Measurements from ENCODE around the gene FYN. TPM values are rescaled to one million over a fixed set of nuclear protein-coding genes. Genes with fewer than 3 reads are reported as not detected.
A peak's percentile ranks its signal among the peaks of the same experiment; 100 is the strongest.

The FYN gene
- total and polyA plus RNA-seq, 10 of the 15 experiments (the other 5 are each of a cell fraction or from before 2014, with no cell fraction given): 51.4 to 247 (median 138) TPM

DNA sequence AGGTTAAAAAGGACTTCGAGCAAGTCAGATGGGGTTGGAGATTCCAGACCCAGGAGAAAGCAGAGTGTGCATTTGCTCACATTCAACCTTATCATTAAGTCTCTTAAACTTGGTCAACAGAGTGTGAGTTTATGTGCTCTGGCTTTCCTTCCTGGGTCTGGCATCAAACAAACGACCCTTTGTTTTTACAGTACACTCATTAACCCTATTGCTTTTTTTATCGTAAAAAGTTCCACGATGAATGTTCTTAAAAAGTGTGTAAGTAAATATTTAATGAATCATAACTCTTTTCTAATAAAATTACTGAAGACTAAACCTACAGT is 2.5 kb downstream of the FYN start (continued):
- TF ChIP-seq NFXL1 (IDR thresholded peaks at IDR 0.05; ENCODE audit: borderline replicate concordance) (no peak), LARP7 (IDR thresholded peaks at IDR 0.05) (no peak)

DNA sequence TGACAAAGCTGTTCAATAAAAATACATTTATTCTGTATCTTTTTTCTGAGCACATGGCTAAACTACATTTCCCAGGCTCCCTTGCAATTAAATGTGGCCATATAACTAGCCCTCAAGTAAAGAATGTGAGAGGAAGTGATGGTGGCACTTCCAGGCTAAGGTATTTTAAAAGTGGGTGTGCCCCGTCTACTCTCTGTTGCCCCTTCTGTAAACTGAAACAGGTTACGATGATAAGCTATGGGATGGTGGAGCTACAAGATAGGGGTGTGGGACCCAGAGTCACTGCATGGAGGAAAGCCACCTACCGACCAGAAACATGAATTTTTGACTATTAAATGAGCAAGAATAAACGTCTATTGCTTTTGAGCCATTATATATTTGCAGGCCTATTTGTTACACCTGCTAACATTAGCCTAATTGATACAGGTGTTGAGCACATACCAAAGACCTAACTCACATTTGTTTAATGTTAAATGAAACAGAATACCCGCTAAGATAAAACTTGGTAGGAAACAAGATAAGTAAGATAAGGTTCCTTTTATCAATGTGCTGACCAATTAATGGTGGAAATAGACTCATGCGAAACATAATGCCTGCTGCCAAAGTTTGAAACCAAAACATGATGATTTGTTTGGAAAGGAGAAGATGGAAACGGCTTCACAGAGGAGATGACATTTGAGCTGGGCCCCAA is 3.1 kb downstream of the FYN start:
- ChIA-PET CTCF (interaction anchor here (0.8 to 4.1 kb wide), 14 partner anchors 19 to 148 kb away, joined by 3 to 18 read pairs (median 6); no protein-coding TSS in a partner anchor), POLR2A (interaction anchor here (0.6 to 2.0 kb wide), 7 partner anchors 9 to 134 kb away, joined by 3 to 8 read pairs (median 3); no protein-coding TSS in a partner anchor), SMC1A (ENCODE audit: uncharacterized antibody, unreplicated experiment) (interaction anchor here (0.8 to 9.5 kb wide), 23 partner anchors 12 to 173 kb away, joined by 3 to 65 read pairs (median 4); no protein-coding TSS in a partner anchor), RAD21 (ENCODE audit: unreplicated experiment) (interaction anchor here (0.9 to 4.7 kb wide), 15 partner anchors 14 to 160 kb away, joined by 3 to 49 read pairs (median 4); no protein-coding TSS in a partner anchor)
- Histone ChIP-seq H4K20me1 (ENCODE audit: control insufficient read depth, insufficient read depth) (no peaks in the 10 kb centered on the region; the same call in 1 of the 2 replicates), H3K36me3 (ENCODE audit: control insufficient read depth in 2 of 2, insufficient read depth in 2 of 2, low read length in 1 of 2) (peaks cover 0 to 3% of the 10 kb centered on the region in 2 experiments; a peak in 1 of 4 replicates), H2AFZ (ENCODE audit: control insufficient read depth, low read depth, low read length) (no peak overlapping the region), H3K9ac (ENCODE audit: control insufficient read depth, insufficient read depth, low read length) (peak overlapping the region; percentile 66; the same call in 1 of the 2 replicates), H3K27me3 (replicated peaks in 1 of 2; ENCODE audit: control insufficient read depth in 2 of 2, insufficient read depth in 2 of 2, low read length in 1 of 2) (no peaks in the 10 kb centered on the region), H3K79me2 (ENCODE audit: control insufficient read depth, insufficient read depth, low read length) (peaks cover 78% of the 10 kb centered on the region), H3K4me2 (ENCODE audit: control insufficient read depth, insufficient read depth) (peak overlapping the region; percentile 88), H3K4me1 (ENCODE audit: control insufficient read depth, insufficient read depth, low read length) (peaks cover 6% of the 10 kb centered on the region), H3K27ac (ENCODE audit: control insufficient read depth, insufficient read depth) (peak overlapping the region; percentile 76), H3K4me3 (peak overlapping the region; percentile 98), H3K9me3 (replicated peaks; ENCODE audit: control insufficient read depth, insufficient read depth, low read length) (no peaks in the 10 kb centered on the region)
- DNase-seq (ENCODE audit: low read depth, low spot score) (no peak), ATAC-seq (peak; percentile 35), FAIRE-seq (no peak)
- TF ChIP-seq IKZF2 (IDR thresholded peaks at IDR 0.05): no peak
- peak; percentile 77 for TF ChIP-seq YY1 (IDR thresholded peaks at IDR 0.05; ENCODE audit: low read depth, low read length)
- peak; percentile 36; the same call in 1 of the 2 replicates for TF ChIP-seq GABPA (IDR thresholded peaks at IDR 0.05; ENCODE audit: low read depth)
- peak; percentile 10; the same call in 1 of the 2 replicates for TF ChIP-seq SMC3 (IDR thresholded peaks at IDR 0.05; ENCODE audit: borderline replicate concordance, low read length)
- TF ChIP-seq, protein P1, sequence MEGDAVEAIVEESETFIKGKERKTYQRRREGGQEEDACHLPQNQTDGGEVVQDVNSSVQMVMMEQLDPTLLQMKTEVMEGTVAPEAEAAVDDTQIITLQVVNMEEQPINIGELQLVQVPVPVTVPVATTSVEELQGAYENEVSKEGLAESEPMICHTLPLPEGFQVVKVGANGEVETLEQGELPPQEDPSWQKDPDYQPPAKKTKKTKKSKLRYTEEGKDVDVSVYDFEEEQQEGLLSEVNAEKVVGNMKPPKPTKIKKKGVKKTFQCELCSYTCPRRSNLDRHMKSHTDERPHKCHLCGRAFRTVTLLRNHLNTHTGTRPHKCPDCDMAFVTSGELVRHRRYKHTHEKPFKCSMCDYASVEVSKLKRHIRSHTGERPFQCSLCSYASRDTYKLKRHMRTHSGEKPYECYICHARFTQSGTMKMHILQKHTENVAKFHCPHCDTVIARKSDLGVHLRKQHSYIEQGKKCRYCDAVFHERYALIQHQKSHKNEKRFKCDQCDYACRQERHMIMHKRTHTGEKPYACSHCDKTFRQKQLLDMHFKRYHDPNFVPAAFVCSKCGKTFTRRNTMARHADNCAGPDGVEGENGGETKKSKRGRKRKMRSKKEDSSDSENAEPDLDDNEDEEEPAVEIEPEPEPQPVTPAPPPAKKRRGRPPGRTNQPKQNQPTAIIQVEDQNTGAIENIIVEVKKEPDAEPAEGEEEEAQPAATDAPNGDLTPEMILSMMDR (IDR thresholded peaks at IDR 0.05 in 2 of 3, conservative IDR thresholded peaks at IDR 0.05 in 1 of 3; ENCODE audit: control insufficient read depth in 2 of 3, extremely low read depth in 1 of 3, insufficient read depth in 1 of 3, low read depth in 3 of 3, low read length in 3 of 3): peak in 1 of 3 experiments; percentile 23; a peak in 1 of 6 replicates
- peak; percentile 71 for TF ChIP-seq SIX5 (IDR thresholded peaks at IDR 0.05; ENCODE audit: low read depth, low read length, severe bottlenecking)
- no peak for TF ChIP-seq NFYB (IDR thresholded peaks at IDR 0.05; ENCODE audit: insufficient read depth, low read depth, low read length)
- peak; percentile 78 for TF ChIP-seq HCFC1 (IDR thresholded peaks at IDR 0.05; ENCODE audit: low read length)
- TF ChIP-seq SPI1 (IDR thresholded peaks at IDR 0.05; ENCODE audit: borderline replicate concordance, insufficient read depth, low read depth, low read length): peak; percentile 80
- peak; percentile 14; the same call in 1 of the 2 replicates for TF ChIP-seq IKZF1 (conservative IDR thresholded peaks at IDR 0.05)
- BruUV-seq (replicated peaks): TSS peak; percentile 31
- intact Hi-C loops (cut with micrococcal nuclease; ENCODE audit: unreplicated experiment) (loop anchor here (5.0 kb wide), 2 partner anchors 78 to 148 kb away; no protein-coding TSS in a partner anchor), in situ Hi-C loops (cut with MboI) (no loop called here)
- WGBS (ENCODE audit: insufficient coverage, insufficient replicate concordance, low lambda C conversion rate, missing lambda C conversion rate): 38% methylated on average over 7 of the region's 7 CpGs
